GM11168 (cell line): Measurements from ENCODE around the gene JAM3.

Source experiments
- in situ Hi-C: fragments of 300-500 bp; cut with MboI; formaldehyde crosslinking; loops from one replicate; pipeline ENCODE4 v1.12.0; 2022; ENCODE audit warnings: low sequenced_read_pairs; ENCODE audit not compliant: unreplicated experiment

JAM3 gene

DNA sequence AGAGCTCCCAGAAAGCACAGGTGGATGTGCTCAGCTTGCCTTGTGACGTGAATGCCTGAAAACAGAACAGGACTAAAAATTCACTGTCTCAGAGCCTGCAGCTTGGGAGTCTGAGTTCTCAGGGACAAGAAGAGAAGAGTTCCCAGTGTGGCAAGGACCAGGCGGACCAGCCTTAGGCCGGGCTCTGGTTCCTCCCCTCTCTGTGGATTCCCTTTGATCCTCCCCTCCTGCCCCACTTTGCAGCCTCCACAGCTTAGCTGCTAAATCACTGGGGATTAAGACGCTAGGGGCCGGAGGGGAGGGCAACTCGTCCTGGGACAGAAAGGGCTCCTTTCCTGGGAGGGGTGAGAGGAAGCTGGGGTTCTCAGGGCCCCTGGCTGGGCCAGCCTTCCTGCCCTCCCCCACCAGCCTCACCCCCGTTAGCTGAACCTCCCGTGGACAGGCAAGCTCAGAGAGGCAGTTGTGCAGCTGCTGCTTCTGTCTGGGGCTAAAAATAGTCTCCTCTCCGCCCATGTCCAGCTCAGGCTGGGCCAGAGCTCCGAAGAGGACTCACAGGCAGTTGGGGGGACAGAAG, 29.9 kb upstream of the JAM3 start:
- in situ Hi-C loops = no loop called here

DNA sequence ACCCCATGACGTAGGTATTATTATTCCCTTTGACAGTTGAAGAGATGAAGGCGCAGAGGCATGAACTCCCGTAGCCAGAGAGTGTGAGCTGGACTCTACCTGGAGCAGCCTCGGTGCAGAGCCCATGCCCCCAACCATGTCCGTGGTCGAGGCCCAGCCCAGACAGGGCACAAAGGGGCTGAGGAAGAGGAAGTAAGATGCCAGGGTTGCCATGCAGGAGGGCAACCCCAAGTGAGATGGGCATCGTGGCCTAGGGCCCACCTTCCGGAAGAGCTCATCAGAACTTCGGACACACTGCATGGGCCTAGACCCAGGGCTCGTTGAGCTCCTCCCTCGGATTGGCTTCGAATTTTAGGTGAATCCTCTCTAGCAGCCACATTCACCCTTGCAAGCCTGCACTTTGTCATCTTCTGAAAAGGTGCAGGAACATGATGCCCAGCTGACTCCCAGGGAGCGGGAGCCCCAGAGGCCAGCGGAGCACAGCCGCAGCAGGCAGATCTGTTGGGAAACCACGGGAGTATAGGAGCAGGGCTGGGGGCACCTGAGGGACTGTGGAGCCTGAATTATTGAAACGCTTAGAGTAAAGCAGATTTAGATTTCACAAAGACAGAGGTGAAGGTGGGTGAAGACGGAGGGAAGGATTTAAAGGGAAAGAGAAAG, 29.0 kb upstream of the JAM3 start:
- in situ Hi-C loops = no loop called here

DNA sequence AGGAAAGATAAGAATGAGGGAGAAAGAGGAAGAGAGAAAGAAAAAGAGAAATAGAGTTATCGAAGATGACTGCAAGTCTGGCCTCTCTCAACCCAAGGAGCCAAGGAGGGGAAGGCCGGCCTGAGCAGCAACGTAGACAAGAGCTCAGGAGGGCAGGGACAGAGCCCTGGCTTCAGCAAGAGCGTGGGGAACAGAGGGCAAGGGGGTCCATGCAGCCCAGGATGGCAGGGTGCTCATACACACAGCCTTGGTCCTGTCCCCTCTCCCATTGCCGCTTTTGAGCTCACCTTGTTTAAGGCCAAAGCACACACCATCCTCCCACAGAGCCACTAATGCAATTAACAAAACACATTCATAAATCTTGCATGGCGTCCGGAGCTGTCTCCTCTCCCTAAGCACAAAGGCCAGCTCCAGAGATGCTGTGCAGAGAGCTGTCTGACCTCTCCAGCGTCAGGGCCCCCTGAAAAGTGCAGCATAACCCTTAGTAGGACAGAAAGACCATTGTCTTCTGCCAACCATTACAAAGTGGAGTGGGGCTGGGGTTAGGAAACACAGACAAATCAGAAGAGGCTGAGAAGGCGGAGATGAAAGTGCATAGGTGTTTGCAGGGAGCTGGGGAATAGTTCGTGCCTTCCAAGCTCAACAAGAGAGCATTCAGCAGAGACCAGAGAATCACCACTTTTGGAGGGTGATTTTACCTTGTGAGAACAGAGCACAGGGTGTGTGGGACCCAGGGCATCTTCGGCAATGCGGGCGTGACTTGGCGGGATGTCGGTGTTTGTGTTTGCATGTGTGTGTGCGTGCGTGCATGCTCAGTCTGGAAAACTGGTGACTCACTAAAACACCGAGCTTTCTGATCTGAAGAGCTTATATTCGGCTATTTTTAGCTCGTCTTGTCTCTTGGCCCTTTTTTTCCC, 28.2 kb upstream of the JAM3 start:
- in situ Hi-C loops = no loop called here

DNA sequence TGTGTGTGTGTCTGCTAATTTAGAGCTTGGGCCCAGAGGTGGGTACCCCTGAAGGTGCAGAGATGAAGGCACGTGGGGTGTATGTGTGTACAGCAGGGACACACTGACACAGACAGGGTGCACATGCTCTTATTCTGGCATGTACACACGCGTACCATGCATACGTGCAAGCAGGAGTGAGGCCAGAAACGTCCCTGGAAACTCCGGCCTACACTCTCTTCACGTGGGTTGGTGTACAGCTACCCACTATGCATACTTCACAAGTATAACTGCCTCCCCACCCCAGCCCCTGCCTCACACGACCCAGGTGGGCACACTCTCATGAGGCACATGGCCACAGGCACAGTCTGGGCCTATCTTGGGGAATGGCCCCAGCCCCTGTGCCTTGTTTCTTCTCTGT, 27.5 kb upstream of the JAM3 start:
- in situ Hi-C loops = no loop called here

- in situ Hi-C loops = no loop called here
Observed at GRCh38 chr11:134041791-134042696, 26.8 kb upstream of the JAM3 start.

- in situ Hi-C loops = no loop called here
Observed at GRCh38 chr11:134043821-134044420, 25.0 kb upstream of the JAM3 start.

DNA sequence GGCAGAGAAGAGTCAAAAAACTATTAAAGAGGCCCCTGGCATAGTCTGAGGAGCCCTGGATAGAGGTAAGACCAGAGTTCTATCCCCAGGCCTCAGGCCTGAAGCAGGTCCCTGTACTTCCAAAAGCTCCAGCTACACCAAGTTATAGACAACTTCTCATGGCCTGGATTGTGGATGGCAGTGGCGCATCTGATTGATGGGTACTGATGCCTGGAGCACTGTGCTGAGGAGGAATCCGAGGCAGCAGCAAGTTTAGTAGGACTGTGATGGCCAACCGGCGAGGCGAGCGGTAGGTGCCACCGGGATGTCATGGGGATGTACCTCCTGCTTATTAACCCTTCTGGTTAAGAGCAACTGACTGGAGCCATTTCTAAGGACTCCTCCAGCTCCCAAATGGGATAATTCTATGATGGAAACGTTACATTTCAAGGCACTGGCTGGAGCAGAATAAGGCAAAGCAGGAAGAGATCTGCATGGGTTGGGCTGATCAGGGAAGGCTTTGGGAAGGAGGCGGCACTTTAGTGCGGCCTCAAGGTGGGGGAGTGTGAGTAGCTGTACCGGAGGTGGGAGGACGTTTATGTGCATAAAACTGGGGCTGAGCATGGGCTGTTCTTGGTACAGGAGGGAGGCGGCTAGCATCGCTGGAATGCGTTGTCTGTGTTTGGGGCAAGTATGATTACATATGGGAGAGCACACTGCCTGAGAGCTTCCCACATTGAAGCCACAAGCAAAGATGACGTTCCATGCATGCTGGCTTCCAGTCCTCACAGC, 24.2 kb upstream of the JAM3 start:
- in situ Hi-C loops = no loop called here

GRCh38 chr11:134045799-134046635, 22.9 kb upstream of the JAM3 start:
- in situ Hi-C loops = no loop called here

DNA sequence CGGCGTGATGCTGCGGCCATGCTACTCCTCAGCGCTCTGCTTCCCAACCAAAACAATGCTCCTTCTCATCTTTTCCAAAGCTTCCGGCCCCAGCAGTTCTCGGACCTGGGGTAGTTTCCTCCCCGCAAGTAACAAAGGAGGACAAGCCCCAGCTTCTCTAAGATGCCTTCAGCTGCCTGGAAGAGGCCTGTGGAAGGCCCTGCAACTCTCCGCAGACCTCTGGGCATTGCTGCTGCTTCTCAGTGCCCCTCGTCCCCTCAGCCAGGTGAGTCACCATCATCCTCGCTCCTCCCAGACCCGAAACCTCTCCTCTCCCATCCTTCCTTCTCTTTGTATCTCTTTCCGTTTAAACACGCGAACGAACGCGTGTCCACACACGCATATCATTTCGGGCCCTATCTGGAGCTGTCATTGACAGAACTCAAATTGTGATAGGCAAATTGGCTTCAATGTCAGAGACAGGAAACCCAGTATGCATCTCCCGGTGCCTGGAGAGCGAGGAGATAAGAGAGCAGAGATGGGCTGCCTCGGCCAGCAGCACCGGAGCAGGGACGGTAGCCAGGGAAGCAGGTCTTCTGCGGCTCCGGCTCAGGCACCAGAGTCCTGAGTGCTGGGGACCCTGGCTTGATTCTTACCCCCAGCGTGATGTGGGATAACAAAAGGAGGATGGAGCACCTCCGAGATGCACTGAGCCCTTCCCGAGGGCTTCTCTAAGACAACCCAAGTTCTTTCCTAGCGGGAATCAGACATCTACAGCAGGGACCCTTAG, 22.0 kb upstream of the JAM3 start:
- in situ Hi-C loops = no loop called here

- in situ Hi-C loops = no loop called here
Observed at GRCh38 chr11:134047586-134047999, 21.3 kb upstream of the JAM3 start.

- in situ Hi-C loops = no loop called here
Observed at GRCh38 chr11:134048028-134048427, 20.8 kb upstream of the JAM3 start.

DNA sequence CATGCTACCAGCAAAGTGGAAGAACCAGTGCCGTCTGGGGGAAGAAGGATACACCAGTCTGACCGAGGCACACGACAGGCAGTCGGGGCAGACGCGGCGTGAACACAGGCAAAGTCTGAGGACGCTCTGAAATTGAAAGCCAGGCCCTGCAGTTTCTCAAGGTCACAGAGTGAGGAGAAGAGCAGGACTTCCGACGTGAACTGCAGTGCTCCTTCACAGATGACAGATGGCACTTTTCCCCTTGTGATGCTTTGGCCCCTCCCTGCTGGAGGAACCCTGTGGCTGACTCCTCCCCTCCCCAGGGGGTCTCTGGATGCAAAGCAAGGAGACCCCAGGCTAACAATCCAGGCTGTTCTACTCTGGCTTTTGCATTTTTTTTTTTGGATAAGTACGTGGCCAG, 19.6 kb upstream of the JAM3 start:
- in situ Hi-C loops = no loop called here

GRCh38 chr11:134050541-134051383, 18.1 kb upstream of the JAM3 start:
- in situ Hi-C loops = loop anchor here (10.0 kb wide), 1 partner anchor 94 kb away; no protein-coding TSS in a partner anchor

- in situ Hi-C loops = loop anchor here (10.0 kb wide), 1 partner anchor 92 kb away; no protein-coding TSS in a partner anchor
Observed at GRCh38 chr11:134052395-134052987, 16.4 kb upstream of the JAM3 start.

- in situ Hi-C loops = loop anchor here (10.0 kb wide), 1 partner anchor 92 kb away; no protein-coding TSS in a partner anchor
Observed at GRCh38 chr11:134052988-134053945, 15.6 kb upstream of the JAM3 start.
